Astrocyte of the cerebellum (primary cell): Measurements from ENCODE around the gene THSD8.

ENCODE experiments used
- DNase-seq: peaks from one replicate; pipeline ENCODE4 v3.0.0-alpha.2; 2011; ENCODE audit warnings: low read depth
- H3K4me3 ChIP-seq: 2 replicates; pipeline ENCODE4 v1.5.1; 2011; ENCODE audit warnings: mild to moderate bottlenecking, low read depth, low read length, moderate library complexity
- in situ Hi-C: cut with HindIII; loops from 2 replicates; pipeline ENCODE4 v1.10.0; 2017; ENCODE audit warnings: low sequenced_read_pairs
- TF ChIP-seq, protein P1 (sequence below): IDR thresholded peaks from 2 replicates; pipeline ENCODE4 v1.5.1; 2012; ENCODE audit warnings: low read length, low read depth, moderate library complexity, mild to moderate bottlenecking; ENCODE audit errors: missing control alignments

THSD8 gene

DNA sequence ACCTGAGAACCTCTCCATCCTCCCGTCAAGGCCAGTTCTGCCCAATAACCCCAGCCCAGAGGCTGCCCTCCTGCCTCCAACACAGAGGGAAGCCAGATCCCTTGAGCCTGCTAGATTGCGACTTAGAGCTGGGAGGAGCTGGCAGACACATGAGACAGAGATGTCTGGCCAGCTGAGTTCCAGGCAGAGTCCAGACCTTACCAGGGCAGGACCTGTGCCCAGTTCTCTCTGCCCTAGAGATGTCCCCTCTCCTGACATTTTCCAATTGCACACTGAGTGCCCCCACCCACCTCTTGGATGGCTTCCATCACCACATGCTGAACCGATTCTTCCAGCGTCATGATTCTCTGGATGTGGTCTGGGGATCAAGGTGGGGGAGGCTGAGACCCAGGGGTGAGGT, 29.5 kb upstream of the THSD8 start:
- H3K4me3 ChIP-seq = no peak overlapping the region
- in situ Hi-C loops = no loop called here
- DNase-seq = no peak
- TF ChIP-seq, protein P1, sequence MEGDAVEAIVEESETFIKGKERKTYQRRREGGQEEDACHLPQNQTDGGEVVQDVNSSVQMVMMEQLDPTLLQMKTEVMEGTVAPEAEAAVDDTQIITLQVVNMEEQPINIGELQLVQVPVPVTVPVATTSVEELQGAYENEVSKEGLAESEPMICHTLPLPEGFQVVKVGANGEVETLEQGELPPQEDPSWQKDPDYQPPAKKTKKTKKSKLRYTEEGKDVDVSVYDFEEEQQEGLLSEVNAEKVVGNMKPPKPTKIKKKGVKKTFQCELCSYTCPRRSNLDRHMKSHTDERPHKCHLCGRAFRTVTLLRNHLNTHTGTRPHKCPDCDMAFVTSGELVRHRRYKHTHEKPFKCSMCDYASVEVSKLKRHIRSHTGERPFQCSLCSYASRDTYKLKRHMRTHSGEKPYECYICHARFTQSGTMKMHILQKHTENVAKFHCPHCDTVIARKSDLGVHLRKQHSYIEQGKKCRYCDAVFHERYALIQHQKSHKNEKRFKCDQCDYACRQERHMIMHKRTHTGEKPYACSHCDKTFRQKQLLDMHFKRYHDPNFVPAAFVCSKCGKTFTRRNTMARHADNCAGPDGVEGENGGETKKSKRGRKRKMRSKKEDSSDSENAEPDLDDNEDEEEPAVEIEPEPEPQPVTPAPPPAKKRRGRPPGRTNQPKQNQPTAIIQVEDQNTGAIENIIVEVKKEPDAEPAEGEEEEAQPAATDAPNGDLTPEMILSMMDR = no peak

- no peak for DNase-seq
- in situ Hi-C loops = no loop called here
- H3K4me3 ChIP-seq = no peak overlapping the region
- TF ChIP-seq, protein P1 = peak; percentile 55
Measured at GRCh38 chr19:12773571-12773970, 28.3 kb upstream of the THSD8 start.

- H3K4me3 ChIP-seq = peak within 1 kb of the TSS; percentile 70
- in situ Hi-C loops = no loop called here
- DNase-seq = no peak
- TF ChIP-seq, protein P1 = no peak
Measured at GRCh38 chr19:12774588-12775555, 27.0 kb upstream of the THSD8 start, which contains the start of gene HOOK2. Gene HOOK2, minus strand, starts transcription at chr19:12775552. Its CDS starts 103 bp downstream, at chr19:12775449.

GRCh38 chr19:12777217-12778016, 24.5 kb upstream of the THSD8 start:
- TF ChIP-seq, protein P1 = peak; percentile 94
- no peak for DNase-seq
- peak overlapping the region; percentile 52 for H3K4me3 ChIP-seq
- in situ Hi-C loops = no loop called here

DNA sequence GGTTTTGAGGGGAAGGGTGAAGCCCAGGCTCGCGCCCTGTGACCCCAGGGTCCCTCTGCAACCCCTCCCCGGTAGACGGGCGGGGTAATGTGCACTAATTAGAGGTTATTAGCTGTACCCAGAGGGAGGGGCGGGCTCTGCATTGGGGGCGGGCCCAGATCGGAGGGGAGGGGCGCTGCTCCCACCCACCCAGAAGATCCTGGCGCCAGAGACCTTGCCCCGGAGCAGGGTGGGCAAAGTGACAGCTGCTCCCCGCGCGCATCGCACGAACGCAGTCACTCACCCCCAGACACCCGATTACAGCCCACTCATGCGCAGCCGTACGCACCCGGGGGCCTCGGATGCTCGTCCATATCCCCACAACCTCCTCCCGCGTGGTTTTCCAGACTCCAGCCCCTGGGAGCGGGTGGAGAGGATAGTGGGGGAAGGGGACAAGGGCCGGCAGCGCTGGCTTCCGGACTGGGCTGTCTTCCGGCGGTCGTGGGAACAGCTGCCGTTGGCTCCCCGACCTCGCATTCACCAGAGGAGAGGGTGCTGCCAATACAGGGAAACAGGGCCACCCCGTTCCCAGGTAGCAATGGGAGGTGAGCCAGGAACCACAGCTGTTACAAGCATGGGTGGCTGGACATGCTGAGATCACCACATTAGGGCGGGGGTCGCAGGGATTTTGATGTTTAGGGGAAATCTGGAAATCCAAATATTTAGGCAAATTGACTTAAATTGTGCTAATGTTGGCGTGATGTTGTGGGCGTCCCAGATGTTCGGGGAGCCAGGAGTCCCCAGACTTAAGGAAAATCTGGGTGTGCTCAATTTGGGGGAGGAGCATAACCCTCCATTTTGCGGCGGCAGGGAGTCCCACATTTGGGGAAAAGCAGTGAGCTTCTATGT, 23.6 kb upstream of the THSD8 start:
- H3K4me3 ChIP-seq = peak overlapping the region; percentile 52
- in situ Hi-C loops = no loop called here
- DNase-seq = no peak
- TF ChIP-seq, protein P1 = no peak

DNA sequence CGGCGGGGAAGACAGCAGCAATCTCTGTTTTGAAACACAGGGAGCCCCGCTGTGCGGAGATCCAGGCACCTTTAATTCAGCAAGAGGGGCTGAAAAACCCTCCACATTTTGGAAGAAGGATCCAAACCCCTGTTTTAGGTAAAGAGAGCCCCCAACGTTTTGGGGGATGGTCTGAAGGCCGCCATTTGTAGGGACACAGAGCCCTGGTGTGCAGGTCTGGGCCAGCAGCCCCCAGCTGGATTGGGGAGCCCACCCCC, 23.0 kb upstream of the THSD8 start:
- DNase-seq = no peak
- H3K4me3 ChIP-seq = peak overlapping the region; percentile 52
- in situ Hi-C loops = no loop called here
- TF ChIP-seq, protein P1 = no peak
